HG03095 (cell line): Measurements from ENCODE around the gene KANK4.

ENCODE experiments used
- ATAC-seq: cut with Tn5 transposase; IDR thresholded peaks from one replicate; pipeline ENCODE4 v1.9.1; 2021; ENCODE audit warnings: moderate library complexity; ENCODE audit not compliant: unreplicated experiment

KANK4 gene

GRCh38 chr1:62318756-62319544 is at the start of gene KANK4:
Gene KANK4, minus strand, starts transcription at chr1:62319434. Its CDS starts 37,870 bp downstream, at chr1:62281564.
- no peak for ATAC-seq

GRCh38 chr1:62368989-62369388 is 49.8 kb upstream of the KANK4 start:
- ATAC-seq = no peak

GRCh38 chr1:62367005-62367557 is 47.8 kb upstream of the KANK4 start:
- ATAC-seq = no peak

- no peak for ATAC-seq
Observed at GRCh38 chr1:62364721-62365120, 45.5 kb upstream of the KANK4 start.

GRCh38 chr1:62362926-62363325 is 43.7 kb upstream of the KANK4 start:
- no peak for ATAC-seq

GRCh38 chr1:62362061-62362917 is 43.1 kb upstream of the KANK4 start:
- ATAC-seq = no peak

GRCh38 chr1:62361431-62361830 is 42.2 kb upstream of the KANK4 start:
- ATAC-seq = no peak

- ATAC-seq = no peak
Observed at GRCh38 chr1:62358665-62359373, 39.6 kb upstream of the KANK4 start.

GRCh38 chr1:62357916-62358315 is 38.7 kb upstream of the KANK4 start:
- no peak for ATAC-seq

- ATAC-seq = no peak
Observed at GRCh38 chr1:62356257-62356835, 37.1 kb upstream of the KANK4 start.

- ATAC-seq = no peak
Observed at GRCh38 chr1:62355095-62355494, 35.9 kb upstream of the KANK4 start.

- ATAC-seq = no peak
Observed at GRCh38 chr1:62353853-62354252, 34.6 kb upstream of the KANK4 start.

- ATAC-seq = no peak
Observed at GRCh38 chr1:62352387-62352786, 33.2 kb upstream of the KANK4 start.

- no peak for ATAC-seq
Observed at GRCh38 chr1:62349470-62350233, 30.4 kb upstream of the KANK4 start.

GRCh38 chr1:62346886-62347285 is 27.7 kb upstream of the KANK4 start:
- no peak for ATAC-seq

GRCh38 chr1:62343911-62344310 is 24.7 kb upstream of the KANK4 start:
- no peak for ATAC-seq

GRCh38 chr1:62342270-62342669 is 23.0 kb upstream of the KANK4 start:
- no peak for ATAC-seq

GRCh38 chr1:62341615-62342014 is 22.4 kb upstream of the KANK4 start:
- ATAC-seq = no peak

GRCh38 chr1:62341089-62341488 is 21.9 kb upstream of the KANK4 start:
- ATAC-seq = no peak
